Sigmoid colon (tissue), 7 donors: Measurements from ENCODE around the gene ANAPC16. TPM values are rescaled to one million over a fixed set of nuclear protein-coding genes. Genes with fewer than 3 reads are reported as not detected.
A peak's percentile ranks its signal among the peaks of the same experiment; 100 is the strongest.

Experiments
- DNase-seq: peaks from one replicate; pipeline ENCODE4 v3.0.0-alpha.2; 2019
- H3K27ac ChIP-seq, 4 donors: fragments of 200-600 bp; sonication (generic); one replicate each; pipeline ENCODE4 v1.5.1; 2016 to 2019; ENCODE audit warnings: mild to moderate bottlenecking in 1 of 4
- H3K27me3 ChIP-seq, 3 donors: fragments of 200-600 bp; sonication (generic); one replicate each; pipeline ENCODE4 v1.5.1; 2019; ENCODE audit warnings: mild to moderate bottlenecking in 1 of 3
- H3K36me3 ChIP-seq, 4 donors: fragments of 200-600 bp; sonication (generic); one replicate each; pipeline ENCODE4 v1.5.1; 2016 to 2019
- H3K4me1 ChIP-seq, 4 donors: fragments of 200-600 bp; sonication (generic); one replicate each; pipeline ENCODE4 v1.5.1; 2017 to 2019
- H3K4me3 ChIP-seq, 4 donors: fragments of 200-600 bp; sonication (generic); one replicate each; pipeline ENCODE4 v1.5.1; 2017 to 2019; ENCODE audit warnings: mild to moderate bottlenecking in 2 of 4, moderate library complexity in 1 of 4
- H3K9me3 ChIP-seq, 4 donors: fragments of 200-600 bp in 3 of 4; sonication (generic) in 3 of 4; one replicate each; pipeline versions ENCODE4 v1.5.1 to v1.6.1; 2013 to 2019
- CTCF ChIP-seq, 4 experiments: fragments of 450-650 bp in 3 of 4; fragments of 200-600 bp in 1 of 4; IDR thresholded peaks; one replicate each; pipeline ENCODE4 v1.5.1; 2016 to 2019; ENCODE audit warnings: antibody characterized with exemption in 4 of 4, mild to moderate bottlenecking in 3 of 4, moderate library complexity in 2 of 4
- EP300 ChIP-seq, 4 donors: sonication (generic); formaldehyde crosslinking; IDR thresholded peaks; one replicate each; pipeline ENCODE4 v1.6.1; 2017; ENCODE audit warnings: antibody characterized with exemption in 4 of 4
- POLR2A ChIP-seq, 2 donors: fragments of 450-650 bp; IDR thresholded peaks; one replicate each; pipeline ENCODE4 v1.6.1; 2016; ENCODE audit warnings: antibody characterized with exemption in 2 of 2, mild to moderate bottlenecking in 2 of 2, moderate library complexity in 2 of 2
- POLR2AphosphoS5 ChIP-seq, 4 donors: sonication (generic); formaldehyde crosslinking; IDR thresholded peaks; one replicate each; pipeline ENCODE4 v1.6.1; 2017; ENCODE audit warnings: antibody characterized with exemption in 4 of 4
- WGBS, 2 donors: extraction: QIAGEN DNeasy Blood & Tissue Kit; methylation state at CpG; one replicate each; pipeline ENCODE4 v1.1.7; 2013; 5-methylcytosine and 5-hydroxymethylcytosine counted together
- intact Hi-C: fragments of 100-400 bp; cut with DNase I; formaldehyde crosslinking; loops from one replicate; pipeline ENCODE4 v1.15.1; 2023
- polyA plus RNA-seq, 3 donors: library from polyadenylated mRNA; stranded (reverse); fragments of 200-250 nt; gene quantifications; one replicate each; pipeline ENCODE4 v1.2.3, GENCODE V29; 2013
- total RNA-seq, 4 donors: library from RNA; depleted of rRNA; stranded (reverse); fragments of >200 nt; gene quantifications; one replicate each; pipeline ENCODE4 v1.1.0, GENCODE V29; 2016
- donor health status: healthy with polysubstance abuse.
- donor health status: Bipolar disorder and iron deficiency.
- donor health status: healthy.

ANAPC16 gene
- total and polyA plus RNA-seq, 7 donors, result 80.0 to 228 (median 187) TPM

GRCh38 chr10:72260239-72260975 lies 44.6 kb downstream of the ANAPC16 start:
- H3K4me1 ChIP-seq, result peaks cover 0 to 55% (median 54%) of the 10 kb centered on the region in 4 donors
- intact Hi-C loops, result no loop called here
- peak; percentile 93 for DNase-seq
- no peaks in the 10 kb centered on the region for H3K36me3 ChIP-seq
- peak overlapping the region; percentile 83 to 91 (median 88) for H3K27ac ChIP-seq
- WGBS, 2 donors, result 15 to 16% methylated on average over 19 of the region's 19 CpGs
- H3K9me3 ChIP-seq, result no peaks in the 10 kb centered on the region
- no peaks in the 10 kb centered on the region for H3K27me3 ChIP-seq
- TF ChIP-seq POLR2A (IDR thresholded peaks at IDR 0.05) (no peak), CTCF (IDR thresholded peaks at IDR 0.05) (no peak), POLR2AphosphoS5 (IDR thresholded peaks at IDR 0.05) (peak in 1 of 4 donors; percentile 65), EP300 (IDR thresholded peaks at IDR 0.05) (peak in 1 of 4 donors; percentile 51)
- peak overlapping the region; percentile 26 to 53 (median 48) for H3K4me3 ChIP-seq

GRCh38 chr10:72260976-72261783 lies 45.4 kb downstream of the ANAPC16 start:
- Histone ChIP-seq H3K27me3 (no peaks in the 10 kb centered on the region), H3K9me3 (no peaks in the 10 kb centered on the region), H3K36me3 (no peaks in the 10 kb centered on the region), H3K4me3 (peak overlapping the region; percentile 26 to 53 (median 48)), H3K27ac (peak overlapping the region; percentile 83 to 91 (median 88)), H3K4me1 (peaks cover 0 to 47% (median 46%) of the 10 kb centered on the region in 4 donors)
- WGBS, 2 donors, result 1 to 4% methylated on average over 30 of the region's 30 CpGs
- intact Hi-C loops, result no loop called here
- TF ChIP-seq POLR2A (IDR thresholded peaks at IDR 0.05), result peak; percentile 20 to 51
- peak; percentile 30 to 77 (median 63) for TF ChIP-seq POLR2AphosphoS5 (IDR thresholded peaks at IDR 0.05)
- TF ChIP-seq CTCF (IDR thresholded peaks at IDR 0.05), result no peak
- no peak for DNase-seq

- H3K4me3 ChIP-seq, result peak overlapping the region in 1 of 4 donors; percentile 51
- H3K4me1 ChIP-seq, result peaks cover 0 to 40% (median 39%) of the 10 kb centered on the region in 4 donors
Measured at GRCh38 chr10:72261784-72262404, 46.1 kb downstream of the ANAPC16 start.

More at GRCh38 chr10:72261784-72262404, 46.1 kb downstream of the ANAPC16 start:
- DNase-seq, result no peak
- Histone ChIP-seq H3K9me3 (no peaks in the 10 kb centered on the region), H3K27ac (peak overlapping the region; percentile 83 to 91 (median 88)), H3K36me3 (no peaks in the 10 kb centered on the region), H3K27me3 (no peaks in the 10 kb centered on the region)
- no peak for TF ChIP-seq POLR2AphosphoS5 (IDR thresholded peaks at IDR 0.05)
- no peak for TF ChIP-seq CTCF (IDR thresholded peaks at IDR 0.05)
- TF ChIP-seq EP300 (IDR thresholded peaks at IDR 0.05), result no peak
- no peak for TF ChIP-seq POLR2A (IDR thresholded peaks at IDR 0.05)
- 82 to 90% methylated on average over 7 of the region's 7 CpGs for WGBS, 2 donors
- intact Hi-C loops, result no loop called here
